Loucy (cell line): ENCODE measurements around the gene MMP17.

Experiments
- CTCF ChIP-seq: fragments of 200-600 bp; sonication (generic); conservative IDR thresholded peaks from 2 replicates; pipeline ENCODE4 v1.5.1; 2014; ENCODE audit warnings: mild to moderate bottlenecking, antibody characterized with exemption, low read length
- EZH2phosphoT487 ChIP-seq: fragments of 200-600 bp; IDR thresholded peaks from 2 replicates; pipeline ENCODE4 v1.6.1; 2018; ENCODE audit warnings: antibody characterized with exemption, mild to moderate bottlenecking, moderate library complexity, borderline replicate concordance

GRCh38 chr12:131848753-131849152 lies 20.6 kb downstream of the MMP17 start:
- TF ChIP-seq CTCF (no peak), EZH2phosphoT487 (no peak)
